GM18505 (cell line): Measurements from ENCODE around the gene FADD.
"Not testable (repeated sequence)": the region's sequence is repeated elsewhere in the genome, so short reads cannot be mapped to it uniquely, and the experiment has no call there.

Source experiments
- ATAC-seq: cut with Tn5 transposase; IDR thresholded peaks from one replicate; pipeline ENCODE4 v1.9.1; 2021; ENCODE audit not compliant: unreplicated experiment
- POLR2A ChIP-seq: IDR thresholded peaks from 4 replicates; pipeline ENCODE4 v1.6.1; 2011; ENCODE audit warnings: borderline replicate concordance; ENCODE audit not compliant: insufficient read depth, insufficient read length; ENCODE audit errors: extremely low read depth

FADD gene

GRCh38 chr11:70203751-70204465 is 812 bp downstream of the FADD start:
- ATAC-seq = peak; percentile 37
- peak; percentile 24 for TF ChIP-seq POLR2A

- ATAC-seq = no peak
- no peak for TF ChIP-seq POLR2A
Measured at GRCh38 chr11:70204466-70204799, 1.3 kb downstream of the FADD start.

DNA sequence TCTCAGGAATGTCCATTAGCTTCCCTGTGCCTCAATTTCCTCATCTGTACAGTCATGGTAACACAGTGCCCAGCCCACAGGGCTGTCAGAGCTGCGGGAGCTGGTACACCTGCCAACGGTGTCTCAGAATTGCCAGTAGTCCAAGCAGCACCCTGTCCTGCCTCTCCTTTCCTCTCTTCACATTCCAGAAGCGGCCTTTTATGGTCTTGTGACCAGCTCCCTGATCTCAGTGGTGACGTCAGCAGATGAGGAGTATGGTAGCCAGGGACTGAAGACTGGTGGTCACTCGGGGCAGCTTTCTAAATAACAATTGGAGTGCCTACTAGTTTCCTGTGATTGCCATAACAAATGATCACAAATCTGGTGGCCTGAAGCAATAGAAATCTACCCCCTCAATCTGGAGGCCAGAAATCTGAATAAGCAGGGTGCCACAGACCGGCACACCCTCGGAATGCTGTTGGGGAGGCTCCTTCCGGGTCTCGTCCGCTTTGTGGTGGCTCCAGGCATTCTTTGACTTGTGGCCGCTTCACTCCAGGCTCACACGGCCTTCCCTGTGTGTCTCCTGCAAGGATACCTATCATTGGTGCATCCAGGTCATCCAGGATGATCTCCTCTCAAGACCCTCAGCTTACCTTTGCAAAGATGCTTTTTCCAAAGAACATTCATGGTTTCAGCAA is 2.1 kb downstream of the FADD start:
- ATAC-seq = no peak
- no peak for TF ChIP-seq POLR2A

DNA sequence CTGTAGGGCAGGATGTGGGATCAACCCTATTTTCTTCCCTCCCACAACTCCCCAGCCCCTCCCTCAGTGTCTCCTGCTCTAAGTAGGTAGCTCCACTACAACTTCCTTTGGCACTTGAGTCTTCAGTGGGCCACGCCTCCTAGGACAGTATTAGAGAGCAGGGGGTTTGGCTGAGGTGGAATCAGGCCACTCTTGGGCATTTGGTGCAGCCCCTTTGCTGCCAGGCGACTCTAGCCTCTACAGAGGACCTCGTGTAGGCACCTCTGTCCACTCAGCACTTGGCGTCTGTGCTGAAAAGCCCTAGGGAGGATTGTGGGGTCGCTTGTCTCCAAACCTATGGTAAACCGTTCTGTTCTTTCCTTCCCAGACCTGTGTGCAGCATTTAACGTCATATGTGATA is 2.7 kb downstream of the FADD start:
- ATAC-seq = no peak
- no peak for TF ChIP-seq POLR2A

- no peak for TF ChIP-seq POLR2A
- no peak for ATAC-seq
Measured at GRCh38 chr11:70206226-70206981, 3.3 kb downstream of the FADD start.

DNA sequence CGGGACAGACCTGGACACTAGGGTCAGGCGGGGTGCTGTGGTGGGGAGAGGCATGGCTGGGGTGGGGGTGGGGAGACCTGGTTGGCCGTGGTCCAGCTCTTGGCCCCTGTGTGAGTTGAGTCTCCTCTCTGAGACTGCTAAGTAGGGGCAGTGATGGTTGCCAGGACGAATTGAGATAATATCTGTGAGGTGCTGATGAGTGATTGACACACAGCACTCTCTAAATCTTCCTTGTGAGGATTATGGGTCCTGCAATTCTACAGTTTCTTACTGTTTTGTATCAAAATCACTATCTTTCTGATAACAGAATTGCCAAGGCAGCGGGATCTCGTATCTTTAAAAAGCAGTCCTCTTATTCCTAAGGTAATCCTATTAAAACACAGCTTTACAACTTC is 3.9 kb downstream of the FADD start:
- no peak for TF ChIP-seq POLR2A
- ATAC-seq = no peak

DNA sequence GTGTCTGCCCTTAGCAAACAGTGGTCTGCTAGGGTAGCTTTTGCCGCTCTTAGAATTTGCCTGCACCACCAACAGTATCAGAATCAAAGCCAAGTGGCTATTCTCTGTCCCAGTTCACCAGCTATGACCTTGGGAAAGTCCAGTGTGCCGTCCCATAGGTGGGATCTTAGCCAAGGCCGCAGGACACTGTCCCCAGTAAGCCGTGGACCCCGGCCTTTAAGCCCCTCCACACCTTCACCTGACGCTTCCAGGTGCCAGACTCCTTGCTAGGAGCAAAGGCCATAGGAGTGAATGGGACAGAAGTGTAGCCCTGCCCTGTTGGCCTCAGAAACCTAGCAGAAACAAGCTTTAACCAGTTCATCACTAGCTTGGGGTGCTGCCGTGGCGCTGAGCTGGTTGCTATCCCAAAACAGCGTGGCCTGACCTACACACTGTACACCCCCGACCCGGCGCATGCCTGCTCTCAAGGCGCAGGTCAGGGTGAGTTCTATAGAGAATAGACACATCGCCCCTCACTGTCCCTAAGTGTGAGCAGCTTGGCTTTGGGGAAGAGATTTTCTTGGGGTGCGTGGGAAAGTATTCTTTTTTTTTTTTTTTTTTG is 4.5 kb downstream of the FADD start:
- ATAC-seq = no peak
- TF ChIP-seq POLR2A = no peak

DNA sequence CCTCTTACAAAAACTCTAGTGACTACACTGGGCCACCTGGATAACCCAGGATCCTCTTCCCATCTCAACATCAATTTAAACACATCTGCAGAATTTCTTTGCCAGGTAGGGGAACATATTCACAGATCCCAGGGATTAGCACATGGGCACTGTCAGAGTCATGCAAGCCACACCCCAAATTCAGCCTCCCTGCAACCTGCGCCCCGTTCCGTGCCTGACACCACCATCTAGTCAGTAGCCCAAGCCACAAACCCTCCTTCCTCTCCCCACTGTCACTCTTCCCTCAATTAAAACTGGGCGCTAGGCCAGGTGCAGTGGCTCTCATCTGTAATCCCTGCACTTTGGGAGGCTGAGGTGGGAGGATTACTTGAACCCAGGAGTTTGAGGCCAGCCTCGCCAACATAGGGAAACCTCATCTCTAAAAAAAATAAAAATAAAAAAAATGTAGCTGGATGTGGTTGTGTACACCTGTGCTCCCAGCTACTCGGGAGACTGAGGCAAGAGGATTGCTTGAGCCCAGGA is 6.4 kb downstream of the FADD start:
- no peak for TF ChIP-seq POLR2A
- ATAC-seq = no peak

GRCh38 chr11:70210051-70210501 is 7.0 kb downstream of the FADD start:
- no peak for TF ChIP-seq POLR2A
- no peak for ATAC-seq

DNA sequence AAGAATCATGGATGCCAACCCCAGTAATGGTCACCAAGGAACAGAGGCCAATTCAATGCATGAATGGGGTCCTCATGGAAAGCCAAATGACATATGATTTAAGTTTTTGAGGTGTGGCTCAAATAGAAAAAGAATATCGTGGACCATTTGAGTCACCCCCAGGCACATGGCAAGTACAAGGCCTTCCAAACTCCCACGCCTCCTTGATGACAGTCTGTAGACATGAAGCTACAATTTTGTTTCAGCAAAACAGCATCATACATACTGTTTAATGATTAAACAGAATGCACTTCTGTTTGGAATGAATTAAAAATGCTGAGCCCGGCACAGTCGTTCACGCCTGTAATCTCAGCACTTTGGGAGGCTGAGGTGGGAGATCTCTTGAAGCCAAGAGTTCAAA is 7.4 kb downstream of the FADD start:
- TF ChIP-seq POLR2A = no peak
- no peak for ATAC-seq

DNA sequence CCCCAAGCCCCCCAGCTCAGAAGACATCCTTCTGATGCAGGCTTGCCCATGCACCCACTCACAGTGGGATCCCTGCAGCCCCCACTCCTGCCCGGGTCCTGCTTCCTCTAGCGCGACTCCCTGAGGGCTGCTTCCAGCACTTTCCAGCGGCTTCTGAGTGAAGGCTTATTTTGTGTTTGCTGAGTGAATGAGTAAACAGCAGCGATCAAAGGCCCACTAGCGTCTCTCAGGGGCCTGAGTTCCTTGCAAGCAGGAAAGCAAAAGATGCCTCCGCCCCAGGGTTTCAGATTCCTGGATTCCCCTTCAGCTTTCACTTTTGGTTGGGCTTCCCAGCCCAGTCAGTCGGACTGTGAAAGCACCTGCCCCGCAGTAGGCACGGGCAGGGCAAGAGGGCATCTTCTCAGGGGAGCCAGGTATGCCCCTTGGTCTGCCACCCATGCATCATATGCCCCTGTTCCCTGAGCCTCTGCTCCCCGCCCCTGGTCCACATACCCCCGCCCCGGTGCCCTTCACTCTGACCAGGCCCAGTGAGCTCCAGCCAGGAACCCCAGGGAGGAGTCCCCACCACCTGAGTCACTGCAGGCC is 9.2 kb downstream of the FADD start:
- no peak for ATAC-seq
- TF ChIP-seq POLR2A = no peak

DNA sequence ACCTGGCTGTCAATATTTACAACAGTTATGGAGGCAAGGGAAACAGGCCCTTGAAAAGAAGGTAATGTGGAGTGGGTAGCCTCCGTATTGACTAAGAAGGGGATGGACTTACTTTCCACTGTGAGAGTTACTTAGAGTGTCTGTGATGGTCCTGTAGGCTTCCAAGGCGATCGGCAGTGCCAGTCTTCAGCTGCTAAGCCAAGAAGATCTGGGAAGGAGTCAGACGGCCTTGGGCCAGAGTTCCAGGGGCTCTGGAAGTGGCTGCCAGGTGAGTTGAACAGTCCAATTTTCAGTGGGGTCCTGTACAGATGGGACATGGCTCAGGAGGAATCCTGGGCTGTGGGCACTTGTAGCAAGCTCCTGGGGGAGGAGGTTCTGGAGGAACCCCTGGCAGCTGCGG is 14.3 kb downstream of the FADD start:
- not testable (repeated sequence) for ATAC-seq

DNA sequence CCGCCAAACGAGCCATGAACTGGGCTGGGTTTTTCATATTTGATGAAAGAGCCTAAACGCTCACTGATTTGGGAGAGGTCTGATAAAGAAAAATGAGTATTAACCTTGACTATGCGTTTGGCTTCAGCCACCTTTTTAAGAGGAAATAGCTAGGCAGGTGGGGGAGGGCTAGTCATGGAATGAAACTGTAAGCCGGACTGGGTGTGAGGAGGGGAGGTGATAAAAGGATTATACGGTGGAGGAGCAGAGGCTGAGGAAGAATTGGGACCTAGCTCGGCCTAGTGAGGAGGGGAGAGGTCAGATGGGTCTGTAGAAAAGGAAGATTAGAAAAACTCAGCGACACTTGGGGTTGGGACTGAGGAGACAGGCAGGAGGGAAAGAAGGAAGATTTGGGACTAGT is 15.0 kb downstream of the FADD start:
- not testable (repeated sequence) for ATAC-seq
